ENCODE measurements around the gene RNPEPL1.

- TF ChIP-seq SUZ12 (IDR thresholded peaks at IDR 0.05) (no peak), SP1 (IDR thresholded peaks at IDR 0.05) (no peak), LEF1 (IDR thresholded peaks at IDR 0.05; ENCODE audit: borderline replicate concordance) (no peak), ELF4 (IDR thresholded peaks at IDR 0.05) (no peak), FOXA1 (IDR thresholded peaks at IDR 0.05) (no peak), L3MBTL2 (conservative IDR thresholded peaks at IDR 0.05) (no peak), BHLHE40 (IDR thresholded peaks at IDR 0.05; ENCODE audit: borderline replicate concordance) (no peak), PKNOX1 (IDR thresholded peaks at IDR 0.05) (no peak), FOXM1 (IDR thresholded peaks at IDR 0.05; ENCODE audit: borderline replicate concordance) (no peak), TARDBP (IDR thresholded peaks at IDR 0.05) (peak; percentile 89), FOXK2 (IDR thresholded peaks at IDR 0.05) (no peak), NFRKB (IDR thresholded peaks at IDR 0.05) (no peak), HDGF (IDR thresholded peaks at IDR 0.05; ENCODE audit: borderline replicate concordance) (no peak), ARNT (IDR thresholded peaks at IDR 0.05) (no peak)
Observed at GRCh38 chr2:240520130-240520973, 47.9 kb upstream of the RNPEPL1 start.
